ENCODE results near the gene ALDH3A1. TPM values are rescaled to one million over a fixed set of nuclear protein-coding genes. Genes with fewer than 3 reads are reported as not detected.

The ALDH3A1 gene
- total RNA-seq, 2 donors from 2014 or later = 0.42 to 0.44 TPM

GRCh38 chr17:19753051-19753509, 5.0 kb upstream of the ALDH3A1 start:
- H3K27me3 ChIP-seq (ENCODE audit: control insufficient read depth, insufficient read depth, low read length, poor library complexity, severe bottlenecking) = no peaks in the 10 kb centered on the region
- peaks cover 4% of the 10 kb centered on the region for H3K27me3 Mint-ChIP-seq (ENCODE audit: insufficient read depth)
- H3K27ac Mint-ChIP-seq = peak overlapping the region; percentile 13
- no peaks in the 10 kb centered on the region for H3K4me1 ChIP-seq (ENCODE audit: control insufficient read depth, insufficient read depth, low read length)
- peaks cover 7% of the 10 kb centered on the region for H3K4me1 Mint-ChIP-seq
- no peaks in the 10 kb centered on the region for H3K9me3 Mint-ChIP-seq
- no peaks in the 10 kb centered on the region for H3K36me3 ChIP-seq (ENCODE audit: control insufficient read depth, insufficient read depth, low read length)
- no peak for TF ChIP-seq CTCF (conservative IDR thresholded peaks at IDR 0.05)
- H3K9me3 ChIP-seq (ENCODE audit: control insufficient read depth, low read length) = no peaks in the 10 kb centered on the region
- no peak for DNase-seq
- 91% methylated on average over 9 to 12 of the region's 12 CpGs for WGBS, 2 experiments (ENCODE audit: insufficient coverage in 1 of 2, insufficient read length in 1 of 2)
- H3K4me3 ChIP-seq (ENCODE audit: low read length) = no peak overlapping the region
- H3K36me3 Mint-ChIP-seq (ENCODE audit: low read depth) = no peaks in the 10 kb centered on the region
- H3K9ac ChIP-seq (ENCODE audit: extremely low read depth, low read length, poor library complexity, severe bottlenecking) = no peak overlapping the region
- H3K27ac ChIP-seq (ENCODE audit: low read depth, low read length) = no peak overlapping the region
- H3K4me3 Mint-ChIP-seq = no peak overlapping the region

- Mint-ChIP-seq H3K27me3 (ENCODE audit: insufficient read depth) (peaks cover 4% of the 10 kb centered on the region), H3K4me3 (no peak overlapping the region), H3K27ac (peak overlapping the region; percentile 13), H3K4me1 (peaks cover 7% of the 10 kb centered on the region), H3K9me3 (no peaks in the 10 kb centered on the region), H3K36me3 (ENCODE audit: low read depth) (no peaks in the 10 kb centered on the region)
- H3K9me3 ChIP-seq (ENCODE audit: control insufficient read depth, low read length) = no peaks in the 10 kb centered on the region
- DNase-seq = no peak
- 91 to 92% methylated on average over 14 to 15 of the region's 15 CpGs for WGBS, 2 experiments (ENCODE audit: insufficient coverage in 1 of 2, insufficient read length in 1 of 2)
- H3K27me3 ChIP-seq (ENCODE audit: control insufficient read depth, insufficient read depth, low read length, poor library complexity, severe bottlenecking) = no peaks in the 10 kb centered on the region
- H3K4me3 ChIP-seq (ENCODE audit: low read length) = no peak overlapping the region
- H3K9ac ChIP-seq (ENCODE audit: extremely low read depth, low read length, poor library complexity, severe bottlenecking) = no peak overlapping the region
- TF ChIP-seq CTCF (conservative IDR thresholded peaks at IDR 0.05) = no peak
- no peaks in the 10 kb centered on the region for H3K36me3 ChIP-seq (ENCODE audit: control insufficient read depth, insufficient read depth, low read length)
- H3K27ac ChIP-seq (ENCODE audit: low read depth, low read length) = no peak overlapping the region
- no peaks in the 10 kb centered on the region for H3K4me1 ChIP-seq (ENCODE audit: control insufficient read depth, insufficient read depth, low read length)
Measured at GRCh38 chr17:19752216-19753050, 4.3 kb upstream of the ALDH3A1 start.

DNA sequence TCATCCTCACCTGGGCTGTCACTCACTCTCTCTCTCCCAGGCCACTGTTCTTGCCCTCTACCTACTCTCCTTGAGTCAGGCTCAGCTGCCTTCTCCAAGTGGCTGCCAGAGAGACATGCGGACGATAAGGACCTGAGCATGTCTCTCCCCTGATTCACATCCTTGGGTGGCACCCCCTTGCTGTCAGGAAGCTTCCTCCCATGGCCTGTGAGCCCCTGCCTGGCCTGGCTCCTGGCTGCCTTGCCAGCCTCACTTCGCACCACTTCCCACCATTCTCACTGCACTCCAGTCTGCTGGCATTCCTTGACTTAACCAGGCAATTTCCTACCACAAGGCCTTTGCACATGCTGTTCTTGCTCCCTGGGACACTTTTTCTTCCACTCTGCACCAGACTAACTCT, 2.7 kb upstream of the ALDH3A1 start:
- Histone ChIP-seq H3K4me3 (ENCODE audit: low read length) (no peak overlapping the region), H3K27ac (ENCODE audit: low read depth, low read length) (no peak overlapping the region), H3K9me3 (ENCODE audit: control insufficient read depth, low read length) (no peaks in the 10 kb centered on the region), H3K4me1 (ENCODE audit: control insufficient read depth, insufficient read depth, low read length) (no peaks in the 10 kb centered on the region), H3K9ac (ENCODE audit: extremely low read depth, low read length, poor library complexity, severe bottlenecking) (no peak overlapping the region), H3K27me3 (ENCODE audit: control insufficient read depth, insufficient read depth, low read length, poor library complexity, severe bottlenecking) (no peaks in the 10 kb centered on the region), H3K36me3 (ENCODE audit: control insufficient read depth, insufficient read depth, low read length) (no peaks in the 10 kb centered on the region)
- WGBS, 2 experiments (ENCODE audit: insufficient coverage in 1 of 2, insufficient read length in 1 of 2) = 92 to 100% methylated on average over 2 to 3 of the region's 3 CpGs
- H3K27me3 Mint-ChIP-seq (ENCODE audit: insufficient read depth) = peaks cover 5% of the 10 kb centered on the region
- H3K4me1 Mint-ChIP-seq = peaks cover 4% of the 10 kb centered on the region
- no peaks in the 10 kb centered on the region for H3K36me3 Mint-ChIP-seq (ENCODE audit: low read depth)
- H3K27ac Mint-ChIP-seq = no peak overlapping the region
- no peak for TF ChIP-seq CTCF (conservative IDR thresholded peaks at IDR 0.05)
- no peak for DNase-seq
- H3K9me3 Mint-ChIP-seq = no peaks in the 10 kb centered on the region
- H3K4me3 Mint-ChIP-seq = no peak overlapping the region
